ENCODE measurements around the gene STK10. TPM values are rescaled to one million over a fixed set of nuclear protein-coding genes. Genes with fewer than 3 reads are reported as not detected.

The STK10 gene
- total RNA-seq, 4 donors from 2014 or later: 5.4 to 18.3 (median 5.7) TPM

DNA sequence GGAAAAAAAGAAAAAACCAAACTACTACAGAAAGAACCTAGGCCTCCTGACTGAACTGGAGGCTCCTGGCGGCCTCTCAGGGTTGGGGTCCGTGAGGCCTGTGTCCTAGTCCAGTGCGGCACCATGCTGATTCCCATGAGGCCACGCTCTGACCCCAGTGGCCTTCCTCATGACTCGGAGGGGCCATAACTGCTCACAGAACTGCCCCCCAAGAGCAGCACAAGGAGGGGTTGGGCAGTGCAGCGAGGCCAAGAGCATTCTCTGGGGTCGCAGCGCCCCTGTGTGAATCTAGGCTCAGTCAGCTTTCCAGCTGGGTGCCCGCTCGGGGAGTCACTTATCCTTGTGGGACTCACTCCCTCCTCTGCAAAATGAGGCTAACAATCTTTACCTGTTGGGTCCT lies 102.3 kb downstream of the STK10 start:
- in situ Hi-C loops (cut with MboI; ENCODE audit: low sequenced_read_pairs in 4 of 4): no loop called here
- DNase-seq (no peak), ATAC-seq (no peak)
- Histone ChIP-seq H3K27me3 (no peaks in the 10 kb centered on the region), H3K9me3 (no peaks in the 10 kb centered on the region), H3K4me1 (no peaks in the 10 kb centered on the region), H3K27ac (no peak overlapping the region), H3K36me3 (peaks cover 0 to 4% of the 10 kb centered on the region in 2 donors), H3K4me3 (no peak overlapping the region)
- no peak for TF ChIP-seq POLR2A (IDR thresholded peaks at IDR 0.05)
- TF ChIP-seq, protein P1, sequence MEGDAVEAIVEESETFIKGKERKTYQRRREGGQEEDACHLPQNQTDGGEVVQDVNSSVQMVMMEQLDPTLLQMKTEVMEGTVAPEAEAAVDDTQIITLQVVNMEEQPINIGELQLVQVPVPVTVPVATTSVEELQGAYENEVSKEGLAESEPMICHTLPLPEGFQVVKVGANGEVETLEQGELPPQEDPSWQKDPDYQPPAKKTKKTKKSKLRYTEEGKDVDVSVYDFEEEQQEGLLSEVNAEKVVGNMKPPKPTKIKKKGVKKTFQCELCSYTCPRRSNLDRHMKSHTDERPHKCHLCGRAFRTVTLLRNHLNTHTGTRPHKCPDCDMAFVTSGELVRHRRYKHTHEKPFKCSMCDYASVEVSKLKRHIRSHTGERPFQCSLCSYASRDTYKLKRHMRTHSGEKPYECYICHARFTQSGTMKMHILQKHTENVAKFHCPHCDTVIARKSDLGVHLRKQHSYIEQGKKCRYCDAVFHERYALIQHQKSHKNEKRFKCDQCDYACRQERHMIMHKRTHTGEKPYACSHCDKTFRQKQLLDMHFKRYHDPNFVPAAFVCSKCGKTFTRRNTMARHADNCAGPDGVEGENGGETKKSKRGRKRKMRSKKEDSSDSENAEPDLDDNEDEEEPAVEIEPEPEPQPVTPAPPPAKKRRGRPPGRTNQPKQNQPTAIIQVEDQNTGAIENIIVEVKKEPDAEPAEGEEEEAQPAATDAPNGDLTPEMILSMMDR (IDR thresholded peaks at IDR 0.05 in 4 of 5, conservative IDR thresholded peaks at IDR 0.05 in 1 of 5): no peak
- intact Hi-C loops (cut with DNase I; ENCODE audit: low total_unique reads): no loop called here

DNA sequence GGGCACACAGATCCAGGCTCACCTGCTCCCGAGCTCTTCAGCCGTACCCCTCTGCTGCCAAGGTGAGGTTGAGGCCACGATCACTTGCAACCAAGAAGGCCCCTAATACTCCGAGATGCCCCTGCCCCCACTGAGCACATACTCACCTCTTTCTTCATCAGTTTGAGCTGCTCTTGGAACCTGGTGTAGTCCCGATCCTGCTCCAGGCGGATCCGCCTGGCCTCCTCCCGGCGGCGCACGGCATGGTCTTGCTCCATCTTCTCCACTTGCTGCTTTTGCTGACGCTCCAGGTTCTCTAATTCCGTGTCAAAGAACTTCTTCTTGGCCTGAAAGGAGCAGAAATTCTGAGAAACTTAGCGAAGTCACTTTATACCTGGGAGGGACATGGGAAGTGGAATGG lies 105.8 kb downstream of the STK10 start:
- Histone ChIP-seq H3K4me3 (no peak overlapping the region), H3K36me3 (peaks cover 0 to 4% of the 10 kb centered on the region in 2 donors), H3K4me1 (no peaks in the 10 kb centered on the region), H3K9me3 (no peaks in the 10 kb centered on the region), H3K27me3 (no peaks in the 10 kb centered on the region), H3K27ac (no peak overlapping the region)
- no peak for TF ChIP-seq POLR2A (IDR thresholded peaks at IDR 0.05)
- TF ChIP-seq, protein P1 (IDR thresholded peaks at IDR 0.05 in 4 of 5, conservative IDR thresholded peaks at IDR 0.05 in 1 of 5): no peak
- intact Hi-C loops (cut with DNase I; ENCODE audit: low total_unique reads): no loop called here
- no peak for ATAC-seq
- DNase-seq: no peak
- in situ Hi-C loops (cut with MboI; ENCODE audit: low sequenced_read_pairs in 4 of 4): no loop called here

DNA sequence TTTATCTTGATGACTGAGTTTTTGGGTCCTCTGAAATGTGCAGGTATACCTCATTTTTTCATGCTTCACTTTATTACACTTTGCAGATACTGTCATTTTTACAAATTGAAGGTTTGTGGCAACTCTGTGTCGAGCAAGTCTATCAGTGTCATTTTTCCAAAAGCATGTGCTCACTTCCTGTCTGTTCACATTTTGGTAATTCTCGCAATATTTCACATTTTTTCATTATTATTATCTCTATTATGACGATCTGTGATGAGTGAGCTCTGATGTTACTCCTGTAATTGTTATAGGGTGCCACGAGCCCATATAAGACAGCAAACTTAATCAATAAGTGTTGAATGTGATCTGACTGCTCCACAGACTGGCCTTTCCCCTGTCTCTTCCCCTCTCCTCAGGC lies 108.1 kb downstream of the STK10 start:
- intact Hi-C loops (cut with DNase I; ENCODE audit: low total_unique reads) (no loop called here), in situ Hi-C loops (cut with MboI; ENCODE audit: low sequenced_read_pairs in 4 of 4) (no loop called here)
- no peaks in the 10 kb centered on the region for H3K9me3 ChIP-seq
- H3K36me3 ChIP-seq: peaks cover 0 to 4% of the 10 kb centered on the region in 2 donors
- H3K4me1 ChIP-seq: no peaks in the 10 kb centered on the region
- no peak for TF ChIP-seq POLR2A (IDR thresholded peaks at IDR 0.05)
- TF ChIP-seq, protein P1 (IDR thresholded peaks at IDR 0.05 in 4 of 5, conservative IDR thresholded peaks at IDR 0.05 in 1 of 5): no peak
- DNase-seq: no peak
- no peak overlapping the region for H3K27ac ChIP-seq
- ATAC-seq: no peak
- H3K27me3 ChIP-seq: no peaks in the 10 kb centered on the region
- no peak overlapping the region for H3K4me3 ChIP-seq

DNA sequence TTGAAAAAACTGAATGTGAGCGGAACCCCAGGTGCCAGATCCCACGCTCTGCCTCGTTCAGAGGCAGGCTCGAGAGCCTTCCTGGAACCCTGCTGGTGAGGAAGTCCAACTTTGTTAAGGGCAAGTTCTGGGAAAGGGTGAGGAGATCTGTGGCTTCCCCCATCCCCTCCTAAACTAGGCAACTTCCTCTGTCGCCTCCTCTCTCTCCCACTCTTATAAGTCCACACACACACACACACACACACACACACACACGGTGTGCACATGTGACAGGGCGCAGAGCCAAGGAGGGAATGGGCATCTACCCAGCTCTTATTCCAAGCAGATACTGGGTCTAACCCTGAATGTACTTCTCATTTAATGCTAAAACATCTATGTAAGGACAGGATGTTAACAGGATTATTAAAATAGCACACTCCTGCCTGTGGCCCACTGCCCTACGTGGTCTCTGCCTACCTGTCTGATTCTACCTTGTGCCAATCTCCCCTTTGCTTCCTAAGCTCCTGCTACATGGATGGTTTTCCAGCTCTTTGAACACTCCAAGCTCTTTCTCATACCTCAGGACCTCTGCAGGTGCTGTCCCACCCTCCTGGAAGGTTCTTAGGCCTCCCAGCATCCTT lies 109.2 kb downstream of the STK10 start:
- peaks cover 0 to 4% of the 10 kb centered on the region in 2 donors for H3K36me3 ChIP-seq
- ATAC-seq (no peak), DNase-seq (no peak)
- TF ChIP-seq, protein P1 (IDR thresholded peaks at IDR 0.05 in 4 of 5, conservative IDR thresholded peaks at IDR 0.05 in 1 of 5): no peak
- H3K27me3 ChIP-seq: no peaks in the 10 kb centered on the region
- no peaks in the 10 kb centered on the region for H3K9me3 ChIP-seq
- no peak overlapping the region for H3K4me3 ChIP-seq
- H3K27ac ChIP-seq: no peak overlapping the region
- intact Hi-C loops (cut with DNase I; ENCODE audit: low total_unique reads): no loop called here
- no peaks in the 10 kb centered on the region for H3K4me1 ChIP-seq
- in situ Hi-C loops (cut with MboI; ENCODE audit: low sequenced_read_pairs in 4 of 4): no loop called here
